ENCODE results near the gene CACNA1F. TPM values are rescaled to one million over a fixed set of nuclear protein-coding genes. Genes with fewer than 3 reads are reported as not detected.
A peak's percentile ranks its signal among the peaks of the same experiment; 100 is the strongest.

CACNA1F gene
- total and polyA plus RNA-seq, 9 donors = 0.01 to 0.09 (median 0.04) TPM; not detected in 4

DNA sequence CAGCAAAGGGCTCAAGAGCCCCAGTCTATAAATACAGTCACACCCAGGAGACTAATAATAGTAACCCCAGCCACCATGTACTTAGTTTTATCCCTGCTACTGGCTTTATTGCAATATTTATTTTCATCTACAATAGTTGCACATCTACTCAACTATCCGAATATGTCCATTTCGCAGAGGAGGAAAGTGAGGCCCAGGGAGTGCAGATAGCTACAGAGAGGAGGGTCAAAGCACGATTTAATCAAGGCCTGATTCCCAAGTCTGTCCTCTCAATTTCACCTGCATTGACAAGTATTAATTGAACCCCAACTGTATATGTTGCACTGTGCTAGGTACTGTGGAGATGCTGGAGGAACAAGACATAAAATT is 65.4 kb downstream of the CACNA1F start:
- WGBS (ENCODE audit: insufficient coverage) = no CpG with 5 or more reads among the region's 3 CpGs

GRCh38 chrX:49166914-49167739 is 66.0 kb downstream of the CACNA1F start:
- WGBS (ENCODE audit: insufficient coverage) = 40% methylated on average over 29 of the region's 35 CpGs
- peak; percentile 77 for DNase-seq
- peak overlapping the region; percentile 20 for H3K4me3 ChIP-seq (ENCODE audit: low read length)
- H3K36me3 ChIP-seq (ENCODE audit: control insufficient read depth, insufficient read depth, low read length) = no peaks in the 10 kb centered on the region
- peaks cover 9% of the 10 kb centered on the region for H3K27me3 ChIP-seq (ENCODE audit: control insufficient read depth, insufficient read depth, low read length)
- no peaks in the 10 kb centered on the region for H3K9me3 ChIP-seq (replicated peaks; ENCODE audit: control insufficient read depth, low read depth, low read length)
- H3K27ac ChIP-seq (ENCODE audit: low read length) = peak overlapping the region; percentile 86
- peaks cover 24% of the 10 kb centered on the region for H3K4me1 ChIP-seq (ENCODE audit: control insufficient read depth, insufficient read depth, low read length)

More for the DNA sequence above, 65.4 kb downstream of the CACNA1F start:
- no peaks in the 10 kb centered on the region for H3K9me3 ChIP-seq (replicated peaks; ENCODE audit: control insufficient read depth, low read depth, low read length)
- peaks cover 10% of the 10 kb centered on the region for H3K27me3 ChIP-seq (ENCODE audit: control insufficient read depth, insufficient read depth, low read length)
- H3K36me3 ChIP-seq (ENCODE audit: control insufficient read depth, insufficient read depth, low read length) = no peaks in the 10 kb centered on the region
- DNase-seq = no peak
- H3K4me3 ChIP-seq (ENCODE audit: low read length) = peak overlapping the region; percentile 20
- H3K27ac ChIP-seq (ENCODE audit: low read length) = peak overlapping the region; percentile 86
- H3K4me1 ChIP-seq (ENCODE audit: control insufficient read depth, insufficient read depth, low read length) = peaks cover 27% of the 10 kb centered on the region

DNA sequence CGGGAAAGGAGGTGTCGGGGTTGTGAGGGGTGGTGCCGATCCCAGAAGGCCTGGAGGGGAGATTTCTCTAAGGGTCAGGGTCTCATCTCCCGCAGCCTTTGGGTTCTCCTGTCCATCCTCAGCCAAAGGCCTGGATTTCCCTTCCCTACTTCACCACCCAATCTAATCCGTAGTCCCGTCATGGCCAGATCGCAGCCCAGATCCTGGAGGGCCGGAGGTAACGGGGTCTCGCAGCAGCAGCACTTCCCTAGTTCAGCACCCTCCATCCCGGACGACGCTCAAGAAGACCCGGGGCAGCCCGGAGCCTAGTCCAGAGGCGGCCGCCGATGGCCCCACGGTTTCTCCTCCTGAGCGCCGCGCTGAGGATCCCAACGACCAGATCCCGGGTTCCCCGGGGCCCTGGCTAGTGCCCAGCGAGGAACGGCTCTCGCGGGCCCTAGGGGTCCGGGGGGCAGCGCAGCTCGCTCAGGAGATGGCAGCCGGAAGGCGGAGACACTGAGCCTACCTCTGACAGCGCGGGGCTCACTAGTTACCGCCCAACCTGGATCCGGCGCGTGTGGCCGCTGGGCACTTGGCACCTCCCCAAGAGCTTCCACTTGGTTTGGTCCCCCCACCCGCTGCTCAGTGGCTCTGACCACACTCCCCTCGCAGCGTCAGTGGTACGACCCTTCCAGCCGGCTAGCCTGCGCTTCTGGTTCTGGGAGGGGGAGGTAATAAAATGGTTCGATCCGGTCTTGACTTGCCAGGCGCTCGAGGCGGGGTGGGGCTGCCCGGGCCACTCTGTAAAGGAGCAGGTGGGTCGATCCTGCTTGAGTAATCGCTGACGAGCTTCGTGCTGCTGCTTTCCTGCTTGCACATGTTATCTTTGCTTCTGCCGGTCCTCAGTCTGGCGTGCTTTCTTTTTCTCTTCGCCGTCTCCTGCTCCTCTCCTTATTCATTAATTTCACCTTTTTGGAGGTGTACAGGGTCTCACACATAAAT is 66.9 kb downstream of the CACNA1F start:
- Histone ChIP-seq H3K27me3 (ENCODE audit: control insufficient read depth, insufficient read depth, low read length) (peaks cover 6% of the 10 kb centered on the region), H3K4me3 (ENCODE audit: low read length) (peak overlapping the region; percentile 20), H3K4me1 (ENCODE audit: control insufficient read depth, insufficient read depth, low read length) (peaks cover 24% of the 10 kb centered on the region), H3K9me3 (replicated peaks; ENCODE audit: control insufficient read depth, low read depth, low read length) (no peaks in the 10 kb centered on the region), H3K36me3 (ENCODE audit: control insufficient read depth, insufficient read depth, low read length) (no peaks in the 10 kb centered on the region), H3K27ac (ENCODE audit: low read length) (peak overlapping the region; percentile 86)
- DNase-seq = peak; percentile 86
- WGBS (ENCODE audit: insufficient coverage) = 37% methylated on average over 47 of the region's 61 CpGs

- Histone ChIP-seq H3K4me3 (ENCODE audit: low read length) (no peak overlapping the region), H3K27me3 (ENCODE audit: control insufficient read depth, insufficient read depth, low read length) (peaks cover 2% of the 10 kb centered on the region), H3K27ac (ENCODE audit: low read length) (peak overlapping the region; percentile 95), H3K9me3 (replicated peaks; ENCODE audit: control insufficient read depth, low read depth, low read length) (no peaks in the 10 kb centered on the region), H3K36me3 (ENCODE audit: control insufficient read depth, insufficient read depth, low read length) (no peaks in the 10 kb centered on the region), H3K4me1 (ENCODE audit: control insufficient read depth, insufficient read depth, low read length) (peaks cover 24% of the 10 kb centered on the region)
- DNase-seq = no peak
- 91% methylated on average over 31 of the region's 31 CpGs for WGBS (ENCODE audit: insufficient coverage)
Measured at GRCh38 chrX:49164589-49165360, 68.4 kb downstream of the CACNA1F start.

GRCh38 chrX:49163555-49164419 is 69.4 kb downstream of the CACNA1F start:
- WGBS (ENCODE audit: insufficient coverage) = 41% methylated on average over 53 of the region's 69 CpGs
- H3K9me3 ChIP-seq (replicated peaks; ENCODE audit: control insufficient read depth, low read depth, low read length) = no peaks in the 10 kb centered on the region
- peak overlapping the region; percentile 42 for H3K4me3 ChIP-seq (ENCODE audit: low read length)
- DNase-seq = peak; percentile 91
- H3K4me1 ChIP-seq (ENCODE audit: control insufficient read depth, insufficient read depth, low read length) = peaks cover 24% of the 10 kb centered on the region
- H3K27me3 ChIP-seq (ENCODE audit: control insufficient read depth, insufficient read depth, low read length) = peaks cover 2% of the 10 kb centered on the region
- no peaks in the 10 kb centered on the region for H3K36me3 ChIP-seq (ENCODE audit: control insufficient read depth, insufficient read depth, low read length)
- peak overlapping the region; percentile 95 for H3K27ac ChIP-seq (ENCODE audit: low read length)

GRCh38 chrX:49162620-49163019 is 70.5 kb downstream of the CACNA1F start, which contains the start of gene MAGIX:
Gene MAGIX (plus strand): TSS chrX:49162758. CDS start chrX:49162890, 132 bp downstream.
- Histone ChIP-seq H3K27me3 (ENCODE audit: control insufficient read depth, insufficient read depth, low read length) (peaks cover 2% of the 10 kb centered on the region), H3K9me3 (replicated peaks; ENCODE audit: control insufficient read depth, low read depth, low read length) (no peaks in the 10 kb centered on the region), H3K4me1 (ENCODE audit: control insufficient read depth, insufficient read depth, low read length) (peaks cover 24% of the 10 kb centered on the region), H3K27ac (ENCODE audit: low read length) (peak within 1 kb of the TSS; percentile 71), H3K4me3 (ENCODE audit: low read length) (peak within 1 kb of the TSS; percentile 42), H3K36me3 (ENCODE audit: control insufficient read depth, insufficient read depth, low read length) (no peaks in the 10 kb centered on the region)
- DNase-seq = no peak
- WGBS (ENCODE audit: insufficient coverage) = 65% methylated on average over 22 of the region's 28 CpGs

GRCh38 chrX:49161632-49162031 is 71.5 kb downstream of the CACNA1F start:
- Histone ChIP-seq H3K27me3 (ENCODE audit: control insufficient read depth, insufficient read depth, low read length) (no peaks in the 10 kb centered on the region), H3K27ac (ENCODE audit: low read length) (no peak overlapping the region), H3K4me3 (ENCODE audit: low read length) (no peak overlapping the region), H3K4me1 (ENCODE audit: control insufficient read depth, insufficient read depth, low read length) (peaks cover 15% of the 10 kb centered on the region), H3K36me3 (ENCODE audit: control insufficient read depth, insufficient read depth, low read length) (no peaks in the 10 kb centered on the region), H3K9me3 (replicated peaks; ENCODE audit: control insufficient read depth, low read depth, low read length) (no peaks in the 10 kb centered on the region)
- 100% methylated on average over 2 of the region's 5 CpGs for WGBS (ENCODE audit: insufficient coverage)
- DNase-seq = no peak

DNA sequence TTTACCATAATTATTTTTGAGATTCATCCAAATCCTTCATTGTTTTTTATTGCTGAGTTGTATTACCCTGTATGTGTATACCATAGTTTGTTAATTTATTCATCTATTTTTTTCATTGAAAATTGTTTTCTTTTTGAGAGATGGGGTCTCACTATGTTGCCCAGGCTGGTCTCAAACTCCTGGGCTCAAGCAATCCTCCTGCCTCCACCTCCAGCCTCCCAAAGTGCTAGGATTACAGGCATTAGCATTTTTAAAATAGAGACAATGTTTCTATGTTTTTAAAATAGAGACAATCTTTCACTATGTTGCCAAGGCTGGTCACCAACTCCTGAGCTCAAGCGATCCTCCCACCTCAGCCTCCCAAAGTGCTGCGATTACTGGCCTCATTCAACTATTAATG is 72.2 kb downstream of the CACNA1F start:
- no peak for DNase-seq
- Histone ChIP-seq H3K27ac (ENCODE audit: low read length) (no peak overlapping the region), H3K9me3 (replicated peaks; ENCODE audit: control insufficient read depth, low read depth, low read length) (no peaks in the 10 kb centered on the region), H3K4me3 (ENCODE audit: low read length) (no peak overlapping the region), H3K36me3 (ENCODE audit: control insufficient read depth, insufficient read depth, low read length) (no peaks in the 10 kb centered on the region), H3K4me1 (ENCODE audit: control insufficient read depth, insufficient read depth, low read length) (peaks cover 10% of the 10 kb centered on the region), H3K27me3 (ENCODE audit: control insufficient read depth, insufficient read depth, low read length) (no peaks in the 10 kb centered on the region)
- WGBS (ENCODE audit: insufficient coverage) = no CpG with 5 or more reads among the region's 2 CpGs

GRCh38 chrX:49157194-49157593 is 75.9 kb downstream of the CACNA1F start:
- 69% methylated on average over 18 of the region's 25 CpGs for WGBS (ENCODE audit: insufficient coverage)
- no peak overlapping the region for H3K4me3 ChIP-seq (ENCODE audit: low read length)

More at GRCh38 chrX:49157194-49157593, 75.9 kb downstream of the CACNA1F start:
- DNase-seq = no peak
- H3K9me3 ChIP-seq (replicated peaks; ENCODE audit: control insufficient read depth, low read depth, low read length) = no peaks in the 10 kb centered on the region
- H3K27me3 ChIP-seq (ENCODE audit: control insufficient read depth, insufficient read depth, low read length) = no peaks in the 10 kb centered on the region
- H3K36me3 ChIP-seq (ENCODE audit: control insufficient read depth, insufficient read depth, low read length) = no peaks in the 10 kb centered on the region
- peaks cover 7% of the 10 kb centered on the region for H3K4me1 ChIP-seq (ENCODE audit: control insufficient read depth, insufficient read depth, low read length)
- H3K27ac ChIP-seq (ENCODE audit: low read length) = no peak overlapping the region

Measured in muscle of leg (tissue), 11 donors.